Measurements from ENCODE around the gene IVNS1ABP. TPM values are rescaled to one million over a fixed set of nuclear protein-coding genes. Genes with fewer than 3 reads are reported as not detected.

Gene IVNS1ABP
- total RNA-seq, 4 donors from 2014 or later, result 20.8 to 39.4 (median 32.8) TPM

DNA sequence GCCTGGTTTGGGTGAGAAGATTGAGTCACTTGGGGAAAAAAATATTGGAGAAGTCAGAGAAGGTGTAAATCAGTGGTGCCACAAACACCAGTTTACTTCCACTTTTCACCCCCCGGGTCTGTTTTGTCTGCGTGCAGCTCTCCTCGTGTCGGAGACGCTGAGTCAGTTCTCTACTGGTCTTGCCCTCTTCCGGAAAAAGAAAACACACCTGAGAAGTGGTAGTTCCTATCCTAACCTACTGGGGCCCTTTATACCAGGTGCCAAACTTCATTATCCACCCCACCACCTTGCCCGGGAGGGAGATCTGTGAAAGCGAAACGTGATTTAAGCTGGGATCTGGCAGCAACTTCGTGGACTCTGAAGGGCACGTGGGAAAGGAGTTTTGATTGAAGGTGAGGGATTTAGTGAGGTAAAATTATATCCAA lies 855 bp upstream of the IVNS1ABP start:
- 20 to 40% methylated on average over 8 to 10 of the region's 11 CpGs for WGBS, 2 donors (ENCODE audit: low coverage in 1 of 2)
- Histone ChIP-seq H3K9me3 (no peaks in the 10 kb centered on the region), H3K4me3 (peak overlapping the region; percentile 85 to 90), H3K4me1 (peaks cover 0 to 37% (median 0%) of the 10 kb centered on the region in 3 donors), H3K27me3 (no peaks in the 10 kb centered on the region), H3K36me3 (no peaks in the 10 kb centered on the region), H3K27ac (peak overlapping the region in 3 of 4 donors; percentile 93 to 97 (median 95))
- no peak for ATAC-seq
- TF ChIP-seq EP300 (IDR thresholded peaks at IDR 0.05), result no peak
- no peak for TF ChIP-seq POLR2AphosphoS5 (IDR thresholded peaks at IDR 0.05)
- no peak for TF ChIP-seq POLR2A (IDR thresholded peaks at IDR 0.05)
- TF ChIP-seq, protein P1, sequence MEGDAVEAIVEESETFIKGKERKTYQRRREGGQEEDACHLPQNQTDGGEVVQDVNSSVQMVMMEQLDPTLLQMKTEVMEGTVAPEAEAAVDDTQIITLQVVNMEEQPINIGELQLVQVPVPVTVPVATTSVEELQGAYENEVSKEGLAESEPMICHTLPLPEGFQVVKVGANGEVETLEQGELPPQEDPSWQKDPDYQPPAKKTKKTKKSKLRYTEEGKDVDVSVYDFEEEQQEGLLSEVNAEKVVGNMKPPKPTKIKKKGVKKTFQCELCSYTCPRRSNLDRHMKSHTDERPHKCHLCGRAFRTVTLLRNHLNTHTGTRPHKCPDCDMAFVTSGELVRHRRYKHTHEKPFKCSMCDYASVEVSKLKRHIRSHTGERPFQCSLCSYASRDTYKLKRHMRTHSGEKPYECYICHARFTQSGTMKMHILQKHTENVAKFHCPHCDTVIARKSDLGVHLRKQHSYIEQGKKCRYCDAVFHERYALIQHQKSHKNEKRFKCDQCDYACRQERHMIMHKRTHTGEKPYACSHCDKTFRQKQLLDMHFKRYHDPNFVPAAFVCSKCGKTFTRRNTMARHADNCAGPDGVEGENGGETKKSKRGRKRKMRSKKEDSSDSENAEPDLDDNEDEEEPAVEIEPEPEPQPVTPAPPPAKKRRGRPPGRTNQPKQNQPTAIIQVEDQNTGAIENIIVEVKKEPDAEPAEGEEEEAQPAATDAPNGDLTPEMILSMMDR (IDR thresholded peaks at IDR 0.05), result no peak

DNA sequence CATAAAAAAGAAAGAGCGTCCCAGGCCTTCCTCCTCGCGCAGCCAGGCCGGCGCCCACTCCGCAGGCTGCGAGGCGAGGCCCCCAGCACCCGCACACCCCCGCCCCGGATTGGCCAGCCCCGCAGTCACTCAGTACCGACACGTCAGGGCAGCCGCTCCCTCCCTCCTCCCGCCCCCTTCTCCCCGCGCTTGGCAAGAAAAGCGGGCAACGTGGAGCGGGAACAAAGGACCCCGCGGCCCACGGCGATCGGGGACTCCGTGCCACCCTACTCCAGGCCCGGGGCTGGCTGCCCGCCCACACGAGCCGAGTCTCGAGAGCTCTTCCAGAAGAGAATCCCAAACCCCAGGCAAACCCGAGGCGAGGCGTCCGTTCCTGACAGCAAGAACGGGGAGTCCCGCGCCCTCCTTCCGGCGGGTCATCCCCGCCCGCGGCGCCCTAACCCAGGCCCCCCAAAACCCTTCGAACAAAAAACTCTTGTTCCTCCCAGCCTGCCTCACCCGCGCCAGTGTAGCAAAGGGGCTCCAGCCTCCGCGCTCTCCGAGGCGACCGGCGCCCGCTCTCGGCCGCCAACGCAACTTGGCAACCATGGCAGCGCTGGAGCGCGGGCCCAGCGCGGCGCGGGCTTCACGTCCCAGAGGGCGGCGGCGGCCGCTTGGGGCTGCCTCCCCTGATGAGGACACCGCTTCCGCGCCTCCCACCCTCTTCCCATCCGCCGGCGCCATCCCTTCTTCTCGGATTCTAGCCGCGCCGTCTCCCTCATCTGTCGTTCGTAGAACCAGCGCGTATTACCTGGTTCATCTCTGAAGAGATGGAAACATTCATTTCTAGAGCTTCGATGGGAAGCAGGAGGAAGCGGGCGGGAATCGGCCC lies 645 bp downstream of the IVNS1ABP start:
- H3K4me3 ChIP-seq, result peak overlapping the region; percentile 85 to 90
- no peaks in the 10 kb centered on the region for H3K36me3 ChIP-seq
- WGBS, 2 donors (ENCODE audit: low coverage in 1 of 2), result 0% methylated on average over 2 to 9 of the region's 88 CpGs
- H3K4me1 ChIP-seq, result peaks cover 0 to 52% (median 0%) of the 10 kb centered on the region in 3 donors
- peak overlapping the region; percentile 86 to 97 (median 94) for H3K27ac ChIP-seq
- TF ChIP-seq EP300 (IDR thresholded peaks at IDR 0.05) (no peak), POLR2AphosphoS5 (IDR thresholded peaks at IDR 0.05) (peak; percentile 60)
- H3K9me3 ChIP-seq, result no peaks in the 10 kb centered on the region
- peak; percentile 86 for ATAC-seq
- no peaks in the 10 kb centered on the region for H3K27me3 ChIP-seq

DNA sequence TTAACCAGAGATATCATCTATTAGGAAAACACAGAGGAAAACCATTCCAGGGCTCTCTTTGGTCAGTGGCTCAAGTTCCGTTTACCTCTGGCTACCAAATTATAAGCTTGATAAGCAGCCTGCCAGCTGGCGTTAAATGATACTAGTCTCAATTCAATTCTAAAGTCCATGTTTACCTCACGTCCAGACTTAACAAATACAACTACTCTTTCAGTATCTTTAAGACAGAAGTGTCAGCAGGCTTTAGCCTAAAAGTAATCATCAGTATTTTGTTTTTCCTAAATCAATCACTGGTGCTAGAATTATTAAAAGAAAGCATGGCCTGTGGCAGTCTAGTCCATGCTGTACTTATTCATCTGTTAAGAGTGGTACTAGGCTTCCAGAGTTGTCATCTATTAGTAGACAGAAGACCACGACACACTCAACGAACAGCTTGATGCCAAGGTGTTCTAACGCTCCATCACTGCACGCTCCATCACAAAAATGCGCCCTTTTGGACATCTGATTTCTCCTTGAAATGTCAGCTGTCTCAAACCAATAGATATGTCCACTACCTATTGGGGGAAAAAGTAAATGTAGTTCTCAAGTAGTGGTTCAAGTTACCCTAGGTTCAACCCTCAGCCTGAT lies 1.5 kb downstream of the IVNS1ABP start:
- TF ChIP-seq, protein P1 (IDR thresholded peaks at IDR 0.05), result no peak
- TF ChIP-seq POLR2AphosphoS5 (IDR thresholded peaks at IDR 0.05) (no peak), EP300 (IDR thresholded peaks at IDR 0.05) (no peak), POLR2A (IDR thresholded peaks at IDR 0.05) (no peak)
- Histone ChIP-seq H3K4me3 (peak overlapping the region; percentile 85 to 90), H3K27ac (peak overlapping the region; percentile 86 to 97 (median 94)), H3K4me1 (peaks cover 0 to 53% (median 0%) of the 10 kb centered on the region in 3 donors), H3K9me3 (no peaks in the 10 kb centered on the region), H3K27me3 (no peaks in the 10 kb centered on the region), H3K36me3 (peaks cover 0 to 1% of the 10 kb centered on the region in 2 donors)
- ATAC-seq, result no peak
- WGBS, 2 donors (ENCODE audit: low coverage in 1 of 2), result 6 to 8% methylated on average over 8 of the region's 8 CpGs

DNA sequence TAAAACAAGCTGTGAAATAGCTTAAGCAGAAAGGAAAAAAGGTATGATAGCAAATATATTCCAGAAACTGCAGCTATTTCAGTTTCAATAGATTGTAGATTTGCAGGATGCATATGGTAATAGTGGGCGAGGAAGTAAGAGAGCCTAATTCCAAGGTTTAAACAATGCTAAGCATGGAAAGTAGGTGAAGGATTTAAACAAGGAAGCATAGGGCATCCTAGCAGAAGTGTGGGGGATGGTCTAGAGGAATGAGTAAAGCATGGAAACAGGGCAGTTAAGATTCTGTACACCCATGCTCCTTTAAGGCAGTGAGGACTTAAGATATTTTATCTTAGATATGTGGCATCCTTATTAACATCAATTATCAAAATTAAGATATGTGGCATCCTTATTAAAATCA lies 2.6 kb downstream of the IVNS1ABP start:
- Histone ChIP-seq H3K4me3 (peak overlapping the region in 1 of 2 donors; percentile 90), H3K27me3 (no peaks in the 10 kb centered on the region), H3K27ac (no peak overlapping the region), H3K9me3 (no peaks in the 10 kb centered on the region), H3K36me3 (peaks cover 0 to 12% of the 10 kb centered on the region in 2 donors), H3K4me1 (peaks cover 0 to 58% (median 0%) of the 10 kb centered on the region in 3 donors)
- ATAC-seq, result no peak
- no peak for TF ChIP-seq POLR2AphosphoS5 (IDR thresholded peaks at IDR 0.05)
- TF ChIP-seq POLR2A (IDR thresholded peaks at IDR 0.05), result no peak
- TF ChIP-seq EP300 (IDR thresholded peaks at IDR 0.05), result no peak
- TF ChIP-seq, protein P1 (IDR thresholded peaks at IDR 0.05), result no peak
- WGBS, 2 donors (ENCODE audit: low coverage in 1 of 2), result 33 to 40% methylated on average over 1 of the region's 1 CpG

DNA sequence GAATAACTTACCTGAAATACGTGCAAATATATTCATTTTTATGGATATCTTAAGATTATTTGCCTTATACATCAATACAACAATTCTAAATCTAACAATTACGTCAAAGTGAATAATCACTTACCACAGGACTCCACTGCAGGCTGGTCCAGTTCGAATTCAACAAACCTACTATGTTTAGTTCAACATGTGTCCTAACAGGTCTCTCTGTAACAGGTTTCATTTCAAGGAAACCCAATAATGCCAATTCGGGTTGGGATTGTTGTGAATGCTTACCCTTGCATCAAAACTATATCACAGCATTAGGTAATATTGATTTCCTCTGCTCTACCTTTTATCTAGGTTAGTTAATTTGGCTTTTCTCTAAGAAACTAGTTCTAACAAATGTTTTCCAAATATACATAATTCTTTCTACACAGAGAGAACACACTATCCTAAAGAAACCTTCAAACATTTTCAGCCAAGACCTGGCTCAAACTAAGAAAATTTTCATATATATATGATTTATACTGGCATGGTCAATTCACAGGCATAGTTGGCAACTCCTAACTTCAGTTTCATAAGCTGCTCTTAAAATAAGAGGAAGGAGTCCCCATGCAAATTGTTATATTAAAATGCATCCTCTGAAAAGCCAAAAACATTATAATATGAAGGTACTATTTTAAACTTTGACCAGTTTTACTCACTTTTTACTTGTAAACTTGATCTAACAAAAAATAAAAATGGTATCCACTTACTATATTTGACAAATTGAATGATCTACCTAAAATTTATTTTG lies 4.5 kb downstream of the IVNS1ABP start:
- no peak for ATAC-seq
- WGBS, 2 donors (ENCODE audit: low coverage in 1 of 2), result 82 to 92% methylated on average over 4 of the region's 4 CpGs
- no peak overlapping the region for H3K27ac ChIP-seq
- peaks cover 0 to 52% (median 0%) of the 10 kb centered on the region in 3 donors for H3K4me1 ChIP-seq
- no peak overlapping the region for H3K4me3 ChIP-seq
- H3K27me3 ChIP-seq, result no peaks in the 10 kb centered on the region
- TF ChIP-seq, protein P1 (IDR thresholded peaks at IDR 0.05), result no peak
- TF ChIP-seq POLR2AphosphoS5 (IDR thresholded peaks at IDR 0.05), result no peak
- no peak for TF ChIP-seq POLR2A (IDR thresholded peaks at IDR 0.05)
- TF ChIP-seq EP300 (IDR thresholded peaks at IDR 0.05), result no peak
- no peaks in the 10 kb centered on the region for H3K9me3 ChIP-seq
- H3K36me3 ChIP-seq, result peaks cover 0 to 30% of the 10 kb centered on the region in 2 donors

All from gastroesophageal sphincter (tissue), 4 donors.